Colonic mucosa (tissue), 4 donors: ENCODE measurements around the gene GNAQ. TPM values are rescaled to one million over a fixed set of nuclear protein-coding genes. Genes with fewer than 3 reads are reported as not detected.
"Not testable (repeated sequence)": the region's sequence is repeated elsewhere in the genome, so short reads cannot be mapped to it uniquely, and the experiment has no call there.

Experiments used
- DNase-seq: peaks from one replicate; pipeline ENCODE4 v3.0.0-alpha.2; 2020
- H3K27ac ChIP-seq: fragments of 200-600 bp; one replicate; pipeline ENCODE4 v1.8.0; 2021
- H3K27me3 ChIP-seq: fragments of 200-600 bp; one replicate; pipeline ENCODE4 v1.8.0; 2021
- H3K36me3 ChIP-seq: fragments of 200-600 bp; one replicate; pipeline ENCODE4 v1.8.0; 2021
- H3K4me1 ChIP-seq: fragments of 200-600 bp; one replicate; pipeline ENCODE4 v1.8.0; 2021; ENCODE audit warnings: mild to moderate bottlenecking
- H3K4me3 ChIP-seq: fragments of 200-600 bp; one replicate; pipeline ENCODE4 v1.8.0; 2021
- H3K9ac ChIP-seq, 2 donors: one replicate each; pipeline ENCODE4 v1.7.0; 2013; ENCODE audit warnings: control low read depth in 2 of 2, low read depth in 2 of 2, low read length in 2 of 2
- H3K9me3 ChIP-seq: fragments of 200-600 bp; one replicate; pipeline ENCODE4 v1.8.0; 2021
- CTCF ChIP-seq: fragments of 200-600 bp; IDR thresholded peaks from one replicate; pipeline ENCODE4 v1.8.0; 2022; ENCODE audit warnings: antibody characterized with exemption, mild to moderate bottlenecking
- intact Hi-C: fragments of 100-400 bp; cut with DNase I; formaldehyde crosslinking; loops from one replicate; pipeline ENCODE4 v1.14.1; 2022
- total RNA-seq, 2 donors: library from RNA; stranded (reverse); fragmentation: NEBNext Ultra II Directional in 1 of 2; extraction: Animal tissue kit (Norgen Biotek cat#: 25700) in 1 of 2; gene quantifications; one replicate each; pipeline ENCODE4 v1.2.1, GENCODE V29; 2021
- donor health status: healthy.
- donor health status: DM: no; HTN: no; CAD: no.
- donor health status: DM: no; HTN: no; CAD: no.

GNAQ gene
- total RNA-seq, 2 donors from 2014 or later: 75.6 to 105 TPM

- intact Hi-C loops: no loop called here
- H3K9ac ChIP-seq: no peak overlapping the region
- DNase-seq: peak; percentile 77
- peaks cover 8% of the 10 kb centered on the region for H3K4me1 ChIP-seq
- peak overlapping the region; percentile 63 for H3K27ac ChIP-seq
- no peak for TF ChIP-seq CTCF
- no peaks in the 10 kb centered on the region for H3K27me3 ChIP-seq
- no peaks in the 10 kb centered on the region for H3K36me3 ChIP-seq
- H3K4me3 ChIP-seq: no peak overlapping the region
- no peaks in the 10 kb centered on the region for H3K9me3 ChIP-seq
Measured at GRCh38 chr9:77865385-77866047, 166.1 kb downstream of the GNAQ start.

- peak overlapping the region; percentile 40 for H3K27ac ChIP-seq
- peaks cover 8% of the 10 kb centered on the region for H3K4me1 ChIP-seq
- no peak for TF ChIP-seq CTCF
- H3K4me3 ChIP-seq: no peak overlapping the region
- H3K9ac ChIP-seq: no peak overlapping the region
- H3K9me3 ChIP-seq: no peaks in the 10 kb centered on the region
- intact Hi-C loops: no loop called here
- no peaks in the 10 kb centered on the region for H3K27me3 ChIP-seq
- DNase-seq: no peak
- H3K36me3 ChIP-seq: no peaks in the 10 kb centered on the region
Measured at GRCh38 chr9:77864211-77864889, 167.3 kb downstream of the GNAQ start.

- H3K9ac ChIP-seq, DNase-seq, intact Hi-C loops, H3K36me3 ChIP-seq, H3K27me3 ChIP-seq, H3K4me1 ChIP-seq, H3K27ac ChIP-seq, H3K4me3 ChIP-seq, H3K9me3 ChIP-seq: not testable (repeated sequence)
Measured at GRCh38 chr9:77863638-77864037, 168.0 kb downstream of the GNAQ start.

- intact Hi-C loops, H3K9me3 ChIP-seq, H3K4me1 ChIP-seq, H3K9ac ChIP-seq, H3K36me3 ChIP-seq, H3K4me3 ChIP-seq, DNase-seq, H3K27me3 ChIP-seq: not testable (repeated sequence)
- peak overlapping the region; percentile 0 for H3K27ac ChIP-seq
Measured at GRCh38 chr9:77860953-77861352, 170.7 kb downstream of the GNAQ start.

GRCh38 chr9:77857513-77858259, 173.9 kb downstream of the GNAQ start:
- Histone ChIP-seq H3K9ac (no peak overlapping the region), H3K4me1 (no peaks in the 10 kb centered on the region), H3K36me3 (no peaks in the 10 kb centered on the region), H3K4me3 (no peak overlapping the region), H3K27me3 (no peaks in the 10 kb centered on the region), H3K27ac (no peak overlapping the region), H3K9me3 (no peaks in the 10 kb centered on the region)
- DNase-seq: no peak
- no peak for TF ChIP-seq CTCF
- intact Hi-C loops: loop anchor here (10.0 kb wide), 1 partner anchor 87 kb away; no protein-coding TSS in a partner anchor

GRCh38 chr9:77856615-77857014, 175.0 kb downstream of the GNAQ start:
- no peak for DNase-seq
- no peak for TF ChIP-seq CTCF
- H3K4me1 ChIP-seq: no peaks in the 10 kb centered on the region
- no peak overlapping the region for H3K4me3 ChIP-seq
- H3K27me3 ChIP-seq: no peaks in the 10 kb centered on the region
- H3K9ac ChIP-seq: no peak overlapping the region
- H3K27ac ChIP-seq: no peak overlapping the region
- H3K9me3 ChIP-seq: no peaks in the 10 kb centered on the region
- intact Hi-C loops: loop anchor here (10.0 kb wide), 1 partner anchor 88 kb away; no protein-coding TSS in a partner anchor
- H3K36me3 ChIP-seq: no peaks in the 10 kb centered on the region
